HG02623 (cell line): Measurements from ENCODE around the gene CTH.
"Not testable (repeated sequence)": the region's sequence is repeated elsewhere in the genome, so short reads cannot be mapped to it uniquely, and the experiment has no call there.

ENCODE experiments used
- ATAC-seq: cut with Tn5 transposase; IDR thresholded peaks from one replicate; pipeline ENCODE4 v1.9.1; 2021; ENCODE audit warnings: moderate library complexity; ENCODE audit not compliant: unreplicated experiment

CTH gene

GRCh38 chr1:70410604-70411359 lies at the start of gene CTH:
TSS of gene CTH (plus strand) at chr1:70411268. CDS start at chr1:70411416, 148 bp downstream.
- ATAC-seq: peak; percentile 95

- no peak for ATAC-seq
Observed at GRCh38 chr1:70361727-70362398, 49.2 kb upstream of the CTH start.

DNA sequence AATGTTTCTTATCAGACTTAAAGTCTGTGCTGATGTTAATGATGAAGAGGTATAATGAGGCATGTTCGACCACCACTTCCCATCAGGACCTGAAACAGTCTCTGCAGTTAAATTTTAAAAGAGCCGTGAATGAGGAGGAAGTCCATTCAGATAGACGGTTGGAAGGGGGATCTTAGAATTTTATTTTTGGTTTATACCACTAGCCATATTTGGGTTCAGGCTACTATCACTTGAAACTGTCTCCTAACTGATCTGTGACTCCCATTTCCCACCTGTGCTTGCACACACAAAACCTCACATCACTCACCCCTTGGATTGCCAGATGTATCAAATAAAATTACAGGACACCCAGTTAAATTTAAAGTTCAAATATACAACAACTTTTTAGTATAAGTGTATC lies 46.6 kb upstream of the CTH start:
- ATAC-seq: no peak

DNA sequence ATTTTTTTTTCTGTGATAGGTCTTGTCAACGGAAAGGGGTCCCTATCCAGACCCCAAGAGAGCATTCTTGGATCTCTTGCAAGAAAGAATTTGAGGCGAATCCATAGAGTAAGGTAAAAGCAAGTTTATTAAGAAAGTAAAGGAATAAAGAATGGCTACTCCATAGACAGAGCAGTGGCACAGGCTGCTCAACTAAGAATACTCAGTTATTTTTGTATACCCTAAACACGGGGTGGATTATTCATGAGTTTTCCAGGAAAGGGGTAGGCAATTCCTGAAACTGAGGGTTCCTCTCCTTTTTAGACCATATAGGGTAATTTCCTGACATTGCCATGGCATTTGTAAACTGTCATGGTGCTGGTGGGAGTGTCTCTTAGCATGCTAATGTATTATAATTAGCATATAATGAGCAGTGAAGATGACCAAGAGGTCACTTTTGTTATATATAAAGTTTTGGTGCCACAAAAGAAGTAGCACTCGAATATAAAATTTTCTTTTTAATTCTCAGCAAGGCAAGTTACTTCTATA lies 44.6 kb upstream of the CTH start:
- ATAC-seq: not testable (repeated sequence)

DNA sequence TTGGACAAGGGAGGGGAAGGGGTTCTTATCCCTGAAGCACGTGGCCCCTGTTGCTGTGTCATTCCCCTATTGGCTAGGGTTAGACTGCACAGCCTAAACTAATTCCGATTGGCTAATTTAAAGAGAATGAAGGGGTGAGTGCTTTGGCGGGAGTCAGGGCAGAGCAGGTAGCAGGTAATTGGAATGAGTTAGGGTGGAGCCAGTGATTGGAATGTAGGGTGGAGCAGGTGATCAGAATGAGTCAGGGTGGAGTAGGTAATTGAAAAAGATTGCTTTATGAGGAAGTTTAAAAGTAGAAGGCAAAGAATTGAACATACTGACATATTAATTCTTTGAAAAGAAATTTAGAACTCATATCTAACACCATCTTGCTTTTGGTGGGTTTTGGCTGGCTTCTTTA lies 44.1 kb upstream of the CTH start:
- ATAC-seq: not testable (repeated sequence)

- not testable (repeated sequence) for ATAC-seq
Observed at GRCh38 chr1:70367397-70367796, 43.7 kb upstream of the CTH start.

- ATAC-seq: not testable (repeated sequence)
Observed at GRCh38 chr1:70371586-70371985, 39.5 kb upstream of the CTH start.

DNA sequence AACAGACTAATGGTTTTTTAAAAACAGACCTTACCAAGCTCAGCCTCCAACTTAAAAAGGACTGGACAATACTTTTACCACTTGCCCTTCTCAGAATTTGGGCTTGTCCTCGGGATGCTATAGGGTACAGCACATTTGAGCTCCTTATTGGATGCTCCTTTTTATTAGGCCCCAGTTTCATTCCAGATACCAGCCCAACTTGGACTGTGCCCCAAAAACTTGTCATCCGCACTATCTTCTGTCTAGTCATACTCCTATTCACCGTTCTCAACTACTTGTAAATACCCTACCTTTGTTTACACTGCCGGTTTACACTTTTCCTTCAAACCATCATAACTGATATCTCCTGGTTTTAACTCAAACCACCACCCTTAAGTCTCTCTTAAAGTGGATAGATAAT lies 38.6 kb upstream of the CTH start:
- no peak for ATAC-seq

GRCh38 chr1:70373580-70373979 lies 37.5 kb upstream of the CTH start:
- ATAC-seq: not testable (repeated sequence)

- no peak for ATAC-seq
Observed at GRCh38 chr1:70376196-70376595, 34.9 kb upstream of the CTH start.

GRCh38 chr1:70382682-70383081 lies 28.4 kb upstream of the CTH start:
- ATAC-seq: peak; percentile 62

GRCh38 chr1:70383483-70383882 lies 27.6 kb upstream of the CTH start:
- ATAC-seq: no peak

DNA sequence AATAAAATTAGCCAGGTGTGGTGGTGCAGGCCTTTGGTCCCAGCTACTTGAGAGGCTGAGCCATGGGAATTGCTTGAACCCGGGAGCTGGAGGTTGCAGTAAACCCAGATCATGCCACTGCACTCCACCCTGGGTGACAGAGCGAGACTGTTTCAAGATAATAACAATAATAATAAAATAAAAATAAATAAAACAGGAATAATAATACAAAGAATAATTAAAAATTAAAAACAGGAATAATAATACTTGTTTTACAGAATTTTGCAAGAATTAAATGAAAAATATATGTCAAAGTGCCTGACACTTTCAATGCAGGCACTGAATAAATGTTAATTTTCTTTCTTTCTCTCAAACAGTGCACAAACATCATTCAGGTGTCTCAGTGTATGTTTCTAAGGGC lies 26.5 kb upstream of the CTH start:
- no peak for ATAC-seq

GRCh38 chr1:70385477-70385876 lies 25.6 kb upstream of the CTH start:
- ATAC-seq: no peak

- no peak for ATAC-seq
Observed at GRCh38 chr1:70386121-70386520, 24.9 kb upstream of the CTH start.

DNA sequence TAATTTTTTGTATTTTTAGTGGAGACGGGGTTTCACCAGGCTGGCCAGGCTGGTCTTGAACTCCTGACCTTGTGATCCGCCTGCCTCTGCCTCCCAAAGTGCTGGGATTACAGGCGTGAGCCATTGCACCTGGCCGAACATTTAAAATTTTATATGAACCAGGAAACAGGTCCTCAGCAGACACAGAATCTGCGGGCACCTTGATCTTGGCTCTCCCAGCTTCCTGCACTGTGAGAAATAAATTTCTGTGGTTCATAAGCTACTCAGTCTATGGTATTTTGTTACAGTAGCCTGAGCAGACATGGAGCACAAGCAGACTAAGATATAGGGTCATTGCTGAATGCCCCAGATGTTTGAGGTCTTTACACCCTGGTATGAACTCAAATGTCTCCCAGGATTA lies 23.6 kb upstream of the CTH start:
- no peak for ATAC-seq

- ATAC-seq: no peak
Observed at GRCh38 chr1:70392626-70393025, 18.4 kb upstream of the CTH start.

DNA sequence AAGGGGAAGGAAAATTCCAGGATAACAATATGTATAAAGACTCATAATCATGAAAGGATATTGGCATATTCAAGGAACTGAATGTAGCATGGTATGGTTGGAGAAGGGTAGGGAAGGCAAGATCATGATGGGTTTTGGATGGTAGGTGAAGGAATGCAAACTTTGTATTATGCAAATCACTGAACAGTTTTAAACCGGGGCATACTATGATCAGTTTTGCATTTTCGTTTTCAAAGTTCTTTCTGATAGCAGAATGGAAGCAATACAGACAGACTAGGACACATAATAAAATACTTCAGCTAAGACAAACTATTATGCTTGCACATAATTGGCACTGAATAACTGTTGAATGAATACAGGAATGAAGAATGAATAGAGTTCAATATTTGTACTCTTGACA lies 14.5 kb upstream of the CTH start:
- no peak for ATAC-seq

GRCh38 chr1:70397013-70397412 lies 14.1 kb upstream of the CTH start:
- no peak for ATAC-seq

GRCh38 chr1:70400335-70400734 lies 10.7 kb upstream of the CTH start:
- no peak for ATAC-seq

DNA sequence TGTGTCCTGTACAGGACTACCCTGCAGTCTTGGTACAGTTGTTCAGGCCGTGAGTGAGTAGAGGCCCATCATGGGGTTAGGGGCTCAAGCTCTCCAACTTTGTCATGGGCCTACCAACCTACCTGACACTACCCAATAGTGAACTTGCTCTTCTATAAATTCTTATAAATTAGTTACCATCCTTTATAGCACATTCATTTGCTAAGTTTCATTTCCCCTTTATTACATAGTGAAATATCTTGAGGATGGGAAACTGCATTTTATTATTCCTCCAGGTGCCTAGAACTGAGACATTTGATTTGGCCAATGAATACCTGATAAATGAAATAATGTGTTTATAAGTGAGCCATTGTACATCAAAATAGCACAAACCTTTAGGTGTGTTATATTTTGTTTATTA lies 9.1 kb upstream of the CTH start:
- no peak for ATAC-seq

GRCh38 chr1:70403759-70404158 lies 7.3 kb upstream of the CTH start:
- ATAC-seq: no peak
